HepG2 (cell line): ENCODE results near the gene PCNT. TPM values are rescaled to one million over a fixed set of nuclear protein-coding genes. Genes with fewer than 3 reads are reported as not detected.
A peak's percentile ranks its signal among the peaks of the same experiment; 100 is the strongest.

ENCODE experiments used
- BHLHE40 ChIP-seq: IDR thresholded peaks from 2 replicates; pipeline ENCODE4 v1.6.1; 2011; ENCODE audit warnings: low read length, improper control_type of control experiment
- FOXC1 ChIP-seq: sonication (generic); formaldehyde crosslinking; IDR thresholded peaks from 2 replicates; pipeline ENCODE4 v1.8.0; 2022; ENCODE audit warnings: mild to moderate bottlenecking, missing genetic modification reagents, borderline replicate concordance
- GATAD2A ChIP-seq: IDR thresholded peaks from 2 replicates; pipeline ENCODE4 v1.6.1; 2016
- GLI4 ChIP-seq: sonication (generic); formaldehyde crosslinking; IDR thresholded peaks from 2 replicates; pipeline ENCODE4 v1.5.1; 2020; ENCODE audit warnings: missing genetic modification reagents, mild to moderate bottlenecking, moderate library complexity, borderline replicate concordance
- HOXA9 ChIP-seq: sonication (generic); formaldehyde crosslinking; IDR thresholded peaks from 2 replicates; pipeline ENCODE4 v1.8.1; 2022; ENCODE audit warnings: missing genetic modification reagents, mild to moderate bottlenecking, moderate library complexity, borderline replicate concordance
- NFYB ChIP-seq: sonication (generic); formaldehyde crosslinking; IDR thresholded peaks from 2 replicates; pipeline ENCODE4 v1.4.0; 2020; ENCODE audit warnings: missing genetic modification reagents
- NR2C2 ChIP-seq: sonication (generic); formaldehyde crosslinking; IDR thresholded peaks from 2 replicates; pipeline ENCODE4 v1.4.0; 2020; ENCODE audit warnings: missing genetic modification reagents, mild to moderate bottlenecking, moderate library complexity, borderline replicate concordance
- PAWR ChIP-seq: sonication (generic); formaldehyde crosslinking; IDR thresholded peaks from 2 replicates; pipeline ENCODE4 v1.4.0; 2020; ENCODE audit warnings: missing genetic modification reagents, mild to moderate bottlenecking, borderline replicate concordance
- PHF8 ChIP-seq: sonication (generic); formaldehyde crosslinking; IDR thresholded peaks from 2 replicates; pipeline ENCODE4 v1.5.0; 2020; ENCODE audit warnings: missing genetic modification reagents
- SPEN ChIP-seq: sonication (generic); formaldehyde crosslinking; IDR thresholded peaks from 2 replicates; pipeline ENCODE4 v1.5.1; 2020; ENCODE audit warnings: low read depth, mild to moderate bottlenecking, missing genetic modification reagents
- SRSF1 ChIP-seq: fragments of 200-400 bp; formaldehyde crosslinking; optimal IDR thresholded peaks from 2 replicates; pipeline ENCODE3; 2017; ENCODE audit warnings: mild to moderate bottlenecking, low read depth, low read length, moderate library complexity
- ZNF232 ChIP-seq: sonication (generic); formaldehyde crosslinking; IDR thresholded peaks from 2 replicates; pipeline ENCODE4 v1.4.0; 2020; ENCODE audit warnings: missing genetic modification reagents, borderline replicate concordance
- ZNF329 ChIP-seq: sonication (generic); formaldehyde crosslinking; IDR thresholded peaks from 2 replicates; pipeline ENCODE4 v1.9.0; 2021; ENCODE audit warnings: low read depth, mild to moderate bottlenecking, missing genetic modification reagents
- ZNF558 ChIP-seq: sonication (generic); formaldehyde crosslinking; IDR thresholded peaks from 2 replicates; pipeline ENCODE4 v1.9.0; 2022; ENCODE audit warnings: mild to moderate bottlenecking, missing genetic modification reagents, borderline replicate concordance
- ZNF772 ChIP-seq: sonication (generic); formaldehyde crosslinking; IDR thresholded peaks from 2 replicates; pipeline ENCODE4 v1.5.0; 2020; ENCODE audit warnings: mild to moderate bottlenecking, missing genetic modification reagents
- polyA plus RNA-seq, 8 experiments: library from polyadenylated mRNA; depleted of rRNA in 3 of 8; stranded (reverse) in 7 of 8; unstranded in 1 of 8; fragments of >200 nt; fragmentation: Illumina TruSeq in 4 of 8; extraction: Trizol in 4 of 8; gene quantifications; 2 replicates each; pipeline versions ENCODE4 v1.2.1 to v1.2.3, GENCODE V29; 2011 to 2016; ENCODE audit warnings: low read depth in 4 of 8, missing spikeins in 1 of 8, mixed read lengths in 1 of 8; ENCODE audit not compliant: insufficient read depth in 1 of 8
- total RNA-seq, 5 experiments: library from RNA; depleted of rRNA; stranded (reverse); fragments of >200 nt; fragmentation: Illumina TruSeq; extraction: Trizol; gene quantifications; 2 replicates each; pipeline ENCODE4 v1.2.3, GENCODE V29; 2016; ENCODE audit warnings: low read depth in 1 of 5
- TF ChIP-seq, protein P1 (sequence below): IDR thresholded peaks from 2 replicates; pipeline ENCODE4 v1.6.1; 2016; ENCODE audit warnings: missing compliant biosample characterization, missing genetic modification reagents, borderline replicate concordance
- TF ChIP-seq, protein P2 (sequence below): sonication (generic); formaldehyde crosslinking; IDR thresholded peaks from 2 replicates; pipeline ENCODE4 v1.5.1; 2020; ENCODE audit warnings: mild to moderate bottlenecking, missing genetic modification reagents, borderline replicate concordance
- TF ChIP-seq, protein P3 (sequence below): sonication (generic); formaldehyde crosslinking; IDR thresholded peaks from 2 replicates; pipeline ENCODE4 v1.4.0; 2020; ENCODE audit warnings: mild to moderate bottlenecking, low read depth, missing genetic modification reagents
- TF ChIP-seq, protein P4 (sequence below): sonication (generic); formaldehyde crosslinking; IDR thresholded peaks from 2 replicates; pipeline ENCODE4 v1.8.0; 2022; ENCODE audit warnings: mild to moderate bottlenecking, missing genetic modification reagents
- TF ChIP-seq, protein P5 (sequence below): IDR thresholded peaks from 2 replicates; pipeline ENCODE4 v1.6.1; 2016; ENCODE audit warnings: low read depth, borderline replicate concordance

Gene PCNT
- total and polyA plus RNA-seq, 2 of the 13 experiments (the other 11 are each of a cell fraction or from before 2014, with no cell fraction given), result 5.6 to 12.4 TPM

DNA sequence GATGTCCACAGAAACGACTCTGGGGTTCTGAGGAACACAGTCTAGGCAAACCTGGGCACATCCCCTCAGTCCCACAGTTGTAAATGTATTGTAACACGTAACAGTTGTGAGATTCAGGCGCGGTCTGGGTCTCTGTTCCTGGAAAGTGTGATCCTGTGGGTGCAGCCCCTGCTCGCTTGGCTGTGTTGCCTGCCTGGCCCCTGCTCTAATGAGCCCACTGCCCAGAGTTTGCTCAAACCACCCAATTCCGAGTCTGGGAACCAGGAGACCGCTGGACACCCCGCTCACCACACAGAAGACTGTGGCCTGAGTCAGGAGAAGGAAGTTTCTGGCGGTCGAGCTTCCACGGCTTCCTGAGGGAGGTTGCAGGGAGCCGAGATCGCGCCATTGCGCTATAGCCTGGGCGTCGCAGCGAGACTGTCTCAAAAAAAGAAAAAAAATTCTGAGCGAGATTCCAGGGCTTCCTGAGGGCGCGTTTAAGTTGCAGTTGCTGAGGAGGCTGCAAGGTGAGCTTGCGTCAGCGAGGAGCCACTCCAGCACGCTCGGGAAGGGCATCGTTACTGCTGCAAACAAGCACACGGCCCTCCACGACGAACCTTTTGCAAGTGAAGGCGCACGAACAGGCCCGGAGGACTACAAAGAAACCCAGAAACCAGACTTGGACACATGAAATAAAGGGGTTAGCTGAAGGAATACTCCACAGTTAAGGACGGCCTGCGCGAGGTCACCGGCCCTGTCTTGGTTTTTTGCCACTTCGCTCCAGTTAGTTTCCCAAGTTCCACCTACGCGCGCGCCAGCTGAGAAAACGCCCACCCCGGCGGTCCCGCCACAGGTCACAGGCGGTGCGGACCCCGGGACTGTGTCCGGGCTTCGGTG, 1.4 kb upstream of the PCNT start (continued):
- TF ChIP-seq, protein P1, sequence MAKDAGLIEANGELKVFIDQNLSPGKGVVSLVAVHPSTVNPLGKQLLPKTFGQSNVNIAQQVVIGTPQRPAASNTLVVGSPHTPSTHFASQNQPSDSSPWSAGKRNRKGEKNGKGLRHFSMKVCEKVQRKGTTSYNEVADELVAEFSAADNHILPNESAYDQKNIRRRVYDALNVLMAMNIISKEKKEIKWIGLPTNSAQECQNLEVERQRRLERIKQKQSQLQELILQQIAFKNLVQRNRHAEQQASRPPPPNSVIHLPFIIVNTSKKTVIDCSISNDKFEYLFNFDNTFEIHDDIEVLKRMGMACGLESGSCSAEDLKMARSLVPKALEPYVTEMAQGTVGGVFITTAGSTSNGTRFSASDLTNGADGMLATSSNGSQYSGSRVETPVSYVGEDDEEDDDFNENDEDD (CRISPR knock-in tag), result no peak
- no peak for TF ChIP-seq ZNF772 (CRISPR knock-in tag)
- TF ChIP-seq, protein P2, sequence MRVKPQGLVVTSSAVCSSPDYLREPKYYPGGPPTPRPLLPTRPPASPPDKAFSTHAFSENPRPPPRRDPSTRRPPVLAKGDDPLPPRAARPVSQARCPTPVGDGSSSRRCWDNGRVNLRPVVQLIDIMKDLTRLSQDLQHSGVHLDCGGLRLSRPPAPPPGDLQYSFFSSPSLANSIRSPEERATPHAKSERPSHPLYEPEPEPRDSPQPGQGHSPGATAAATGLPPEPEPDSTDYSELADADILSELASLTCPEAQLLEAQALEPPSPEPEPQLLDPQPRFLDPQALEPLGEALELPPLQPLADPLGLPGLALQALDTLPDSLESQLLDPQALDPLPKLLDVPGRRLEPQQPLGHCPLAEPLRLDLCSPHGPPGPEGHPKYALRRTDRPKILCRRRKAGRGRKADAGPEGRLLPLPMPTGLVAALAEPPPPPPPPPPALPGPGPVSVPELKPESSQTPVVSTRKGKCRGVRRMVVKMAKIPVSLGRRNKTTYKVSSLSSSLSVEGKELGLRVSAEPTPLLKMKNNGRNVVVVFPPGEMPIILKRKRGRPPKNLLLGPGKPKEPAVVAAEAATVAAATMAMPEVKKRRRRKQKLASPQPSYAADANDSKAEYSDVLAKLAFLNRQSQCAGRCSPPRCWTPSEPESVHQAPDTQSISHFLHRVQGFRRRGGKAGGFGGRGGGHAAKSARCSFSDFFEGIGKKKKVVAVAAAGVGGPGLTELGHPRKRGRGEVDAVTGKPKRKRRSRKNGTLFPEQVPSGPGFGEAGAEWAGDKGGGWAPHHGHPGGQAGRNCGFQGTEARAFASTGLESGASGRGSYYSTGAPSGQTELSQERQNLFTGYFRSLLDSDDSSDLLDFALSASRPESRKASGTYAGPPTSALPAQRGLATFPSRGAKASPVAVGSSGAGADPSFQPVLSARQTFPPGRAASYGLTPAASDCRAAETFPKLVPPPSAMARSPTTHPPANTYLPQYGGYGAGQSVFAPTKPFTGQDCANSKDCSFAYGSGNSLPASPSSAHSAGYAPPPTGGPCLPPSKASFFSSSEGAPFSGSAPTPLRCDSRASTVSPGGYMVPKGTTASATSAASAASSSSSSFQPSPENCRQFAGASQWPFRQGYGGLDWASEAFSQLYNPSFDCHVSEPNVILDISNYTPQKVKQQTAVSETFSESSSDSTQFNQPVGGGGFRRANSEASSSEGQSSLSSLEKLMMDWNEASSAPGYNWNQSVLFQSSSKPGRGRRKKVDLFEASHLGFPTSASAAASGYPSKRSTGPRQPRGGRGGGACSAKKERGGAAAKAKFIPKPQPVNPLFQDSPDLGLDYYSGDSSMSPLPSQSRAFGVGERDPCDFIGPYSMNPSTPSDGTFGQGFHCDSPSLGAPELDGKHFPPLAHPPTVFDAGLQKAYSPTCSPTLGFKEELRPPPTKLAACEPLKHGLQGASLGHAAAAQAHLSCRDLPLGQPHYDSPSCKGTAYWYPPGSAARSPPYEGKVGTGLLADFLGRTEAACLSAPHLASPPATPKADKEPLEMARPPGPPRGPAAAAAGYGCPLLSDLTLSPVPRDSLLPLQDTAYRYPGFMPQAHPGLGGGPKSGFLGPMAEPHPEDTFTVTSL, result no peak
- no peak for TF ChIP-seq SPEN
- TF ChIP-seq NFYB, result no peak
- 0 out of 2 replicates have a peak, but pooled peaks have one; percentile 43 for TF ChIP-seq GLI4 (CRISPR knock-in tag)
- TF ChIP-seq, protein P3, sequence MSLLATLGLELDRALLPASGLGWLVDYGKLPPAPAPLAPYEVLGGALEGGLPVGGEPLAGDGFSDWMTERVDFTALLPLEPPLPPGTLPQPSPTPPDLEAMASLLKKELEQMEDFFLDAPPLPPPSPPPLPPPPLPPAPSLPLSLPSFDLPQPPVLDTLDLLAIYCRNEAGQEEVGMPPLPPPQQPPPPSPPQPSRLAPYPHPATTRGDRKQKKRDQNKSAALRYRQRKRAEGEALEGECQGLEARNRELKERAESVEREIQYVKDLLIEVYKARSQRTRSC (CRISPR knock-in tag), result no peak
- TF ChIP-seq ZNF232, result 0 out of 2 replicates have a peak, but pooled peaks have one; percentile 40
- no peak for TF ChIP-seq GATAD2A (CRISPR knock-in tag)
- TF ChIP-seq HOXA9 (CRISPR knock-in tag), result no peak
- TF ChIP-seq, protein P4, sequence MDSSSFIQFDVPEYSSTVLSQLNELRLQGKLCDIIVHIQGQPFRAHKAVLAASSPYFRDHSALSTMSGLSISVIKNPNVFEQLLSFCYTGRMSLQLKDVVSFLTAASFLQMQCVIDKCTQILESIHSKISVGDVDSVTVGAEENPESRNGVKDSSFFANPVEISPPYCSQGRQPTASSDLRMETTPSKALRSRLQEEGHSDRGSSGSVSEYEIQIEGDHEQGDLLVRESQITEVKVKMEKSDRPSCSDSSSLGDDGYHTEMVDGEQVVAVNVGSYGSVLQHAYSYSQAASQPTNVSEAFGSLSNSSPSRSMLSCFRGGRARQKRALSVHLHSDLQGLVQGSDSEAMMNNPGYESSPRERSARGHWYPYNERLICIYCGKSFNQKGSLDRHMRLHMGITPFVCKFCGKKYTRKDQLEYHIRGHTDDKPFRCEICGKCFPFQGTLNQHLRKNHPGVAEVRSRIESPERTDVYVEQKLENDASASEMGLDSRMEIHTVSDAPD, result no peak
- no peak for TF ChIP-seq SRSF1
- TF ChIP-seq FOXC1 (CRISPR knock-in tag), result no peak
- TF ChIP-seq ZNF329 (CRISPR knock-in tag), result no peak
- no peak for TF ChIP-seq BHLHE40
- no peak for TF ChIP-seq ZNF558 (CRISPR knock-in tag)
- TF ChIP-seq PHF8 (CRISPR knock-in tag), result no peak
- no peak for TF ChIP-seq PAWR (CRISPR knock-in tag)
- TF ChIP-seq, protein P5, sequence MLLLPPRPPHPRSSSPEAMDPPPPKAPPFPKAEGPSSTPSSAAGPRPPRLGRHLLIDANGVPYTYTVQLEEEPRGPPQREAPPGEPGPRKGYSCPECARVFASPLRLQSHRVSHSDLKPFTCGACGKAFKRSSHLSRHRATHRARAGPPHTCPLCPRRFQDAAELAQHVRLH (CRISPR knock-in tag), result no peak
- 0 out of 2 replicates have a peak, but pooled peaks have one; percentile 27 for TF ChIP-seq NR2C2 (CRISPR knock-in tag)
